Fibroblast of lung (primary cell): Measurements from ENCODE around the gene TGFBR2. TPM values are rescaled to one million over a fixed set of nuclear protein-coding genes. Genes with fewer than 3 reads are reported as not detected.

ENCODE experiments used
- DNase-seq, 2 donors: peaks; one replicate each; pipeline versions ENCODE4 v3.0.0 to v3.0.0-alpha.2; 2010; ENCODE audit warnings: low read depth in 2 of 2
- H2AFZ ChIP-seq: 2 replicates; pipeline ENCODE4 v1.5.1; 2012; ENCODE audit warnings: low read length, control low read depth, inconsistent platforms
- H3K27ac ChIP-seq: 2 replicates; pipeline ENCODE4 v1.5.1; 2011; ENCODE audit warnings: low read length, control low read depth; ENCODE audit not compliant: insufficient read depth
- H3K27me3 ChIP-seq: 2 replicates; pipeline ENCODE4 v1.5.1; 2011; ENCODE audit warnings: mild to moderate bottlenecking, low read length; ENCODE audit not compliant: control insufficient read depth, insufficient read depth
- H3K36me3 ChIP-seq: 2 replicates; pipeline ENCODE4 v1.5.1; 2011; ENCODE audit warnings: low read length; ENCODE audit not compliant: control insufficient read depth, insufficient read depth
- H3K4me1 ChIP-seq: 2 replicates; pipeline ENCODE4 v1.5.1; 2011; ENCODE audit warnings: low read length; ENCODE audit not compliant: control insufficient read depth, insufficient read depth; ENCODE audit errors: extremely low read depth
- H3K4me2 ChIP-seq: 2 replicates; pipeline ENCODE4 v1.5.1; 2011; ENCODE audit warnings: low read length, control low read depth; ENCODE audit not compliant: insufficient read depth; ENCODE audit errors: extremely low read depth
- H3K4me3 ChIP-seq, 4 experiments: fragments of 200-600 bp in 1 of 4; sonication (generic) in 1 of 4; replicated peaks in 1 of 4; 2 replicates each; pipeline ENCODE4 v1.5.1; 2011 to 2016; ENCODE audit warnings: low read length in 4 of 4, low read depth in 3 of 4, mild to moderate bottlenecking in 3 of 4, control low read depth in 2 of 4, inconsistent platforms in 1 of 4, mixed read lengths in 1 of 4; ENCODE audit not compliant: insufficient read depth in 1 of 4; ENCODE audit errors: control extremely low read depth in 1 of 4
- H3K79me2 ChIP-seq: 2 replicates; pipeline ENCODE4 v1.5.1; 2012; ENCODE audit warnings: mild to moderate bottlenecking, low read length, inconsistent platforms; ENCODE audit not compliant: control insufficient read depth, insufficient read depth
- H3K9ac ChIP-seq: 2 replicates; pipeline ENCODE4 v1.5.1; 2011; ENCODE audit warnings: mild to moderate bottlenecking, low read length, control low read depth; ENCODE audit not compliant: insufficient read depth
- H3K9me3 ChIP-seq: 2 replicates; pipeline ENCODE4 v1.5.1; 2012; ENCODE audit warnings: low read depth, low read length; ENCODE audit not compliant: control insufficient read depth, insufficient read depth
- H4K20me1 ChIP-seq: 2 replicates; pipeline ENCODE4 v1.5.1; 2011; ENCODE audit warnings: low read length; ENCODE audit not compliant: control insufficient read depth, insufficient read depth; ENCODE audit errors: extremely low read depth
- EZH2 ChIP-seq: IDR thresholded peaks from 2 replicates; pipeline ENCODE4 v1.5.1; 2012; ENCODE audit warnings: low read length, control low read depth, mild to moderate bottlenecking; ENCODE audit errors: missing control alignments
- polyA plus RNA-seq, 2 donors: library from polyadenylated mRNA; depleted of rRNA in 1 of 2; stranded (reverse) in 1 of 2; unstranded in 1 of 2; fragments of >200 nt; gene quantifications; 2 replicates each; pipeline ENCODE4 v1.2.1, GENCODE V29; 2011 to 2012; ENCODE audit warnings: missing spikeins in 1 of 2
- total RNA-seq: library from RNA; depleted of rRNA; stranded (reverse); fragments of >200 nt; gene quantifications from 2 replicates; pipeline ENCODE4 v1.2.1, GENCODE V29; 2014
- TF ChIP-seq, protein P1 (sequence below), 2 donors: IDR thresholded peaks in 1 of 2; conservative IDR thresholded peaks in 1 of 2; 1 replicate in 1 of 2; 2 replicates in 1 of 2; pipeline ENCODE4 v1.5.1; 2011 to 2012; ENCODE audit warnings: low read length in 2 of 2, control low read depth in 1 of 2, inconsistent platforms in 1 of 2, low read depth in 1 of 2, mild to moderate bottlenecking in 1 of 2

TGFBR2 gene
- total and polyA plus RNA-seq, 2 donors (not counting 1 experiment from before 2014, with no cell fraction given): 93.0 to 126 TPM

DNA sequence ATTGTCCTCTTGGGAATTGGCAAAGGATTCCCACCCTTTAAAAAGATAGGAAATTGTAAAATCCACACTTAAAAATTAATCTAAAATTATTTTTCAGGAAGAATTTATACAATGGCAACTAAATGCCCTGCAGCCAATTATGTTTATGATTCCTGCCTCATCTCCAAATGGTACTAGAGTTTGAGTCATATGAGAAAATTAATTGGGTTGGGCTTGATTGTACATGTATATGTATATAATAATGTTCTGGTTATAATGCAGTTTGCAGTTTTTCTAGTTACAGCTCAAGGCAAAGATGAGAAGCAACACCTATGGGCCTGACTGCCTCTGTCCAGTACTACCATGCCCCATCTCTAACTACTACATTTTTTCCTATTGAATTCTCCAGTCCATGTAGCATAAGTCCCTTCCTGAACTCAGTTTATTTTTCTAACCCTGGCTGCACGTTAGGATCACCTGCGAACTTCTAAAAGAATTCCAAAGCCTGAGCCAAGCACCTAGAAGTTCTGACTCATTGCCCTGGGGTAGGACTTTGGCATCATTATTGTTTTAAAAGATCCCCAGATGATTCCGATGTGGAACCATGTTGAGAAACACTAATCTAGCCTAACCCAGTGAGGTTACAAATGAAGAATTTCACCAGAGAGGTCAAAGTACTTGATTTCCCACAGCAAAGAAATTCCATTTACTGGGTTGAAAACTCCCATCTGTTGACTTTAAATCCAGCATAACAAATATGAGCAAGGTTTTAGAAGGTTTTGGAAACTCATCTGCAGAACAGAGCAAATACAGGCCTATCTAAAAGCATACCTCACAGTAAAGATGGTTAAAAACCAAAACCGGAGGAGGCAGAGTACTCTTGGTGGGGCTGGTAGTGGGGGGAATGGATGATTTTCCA, 19.4 kb downstream of the TGFBR2 start:
- H3K27ac ChIP-seq: peak overlapping the region; percentile 56

DNA sequence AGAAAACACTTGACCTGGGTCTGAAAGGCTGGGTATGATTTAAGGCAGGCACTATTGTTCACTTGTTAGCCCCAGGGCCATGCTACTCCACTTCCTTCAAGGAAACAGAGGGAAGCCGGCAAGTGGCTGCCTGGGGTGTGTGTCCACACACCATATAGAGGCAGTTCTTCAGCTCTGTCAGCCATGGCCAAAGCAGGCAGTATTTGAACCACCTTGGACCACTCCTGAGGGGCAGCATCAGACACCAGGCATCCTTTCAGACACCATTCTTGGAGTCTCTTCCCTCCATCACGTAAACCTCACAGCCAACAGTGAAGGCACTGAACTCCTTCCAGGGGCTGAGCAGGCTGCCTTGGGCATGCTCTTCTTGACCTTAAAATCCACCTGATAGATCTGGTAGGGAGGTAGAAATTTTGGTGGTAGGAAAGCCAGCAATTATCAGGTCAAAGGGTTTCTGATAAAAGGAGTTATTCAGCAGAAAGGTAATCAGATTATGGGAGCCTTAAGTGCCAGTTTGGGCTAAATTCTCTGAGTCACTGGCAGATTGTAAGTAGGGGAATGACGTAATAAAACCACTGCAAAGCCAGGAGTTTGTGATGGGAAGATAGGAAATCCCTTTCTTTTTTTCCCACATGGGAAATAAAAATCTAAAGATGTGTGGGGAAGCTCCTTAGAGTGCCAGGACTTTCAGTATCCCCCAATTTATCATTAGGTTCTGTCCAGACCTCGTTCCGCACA, 20.2 kb downstream of the TGFBR2 start:
- H3K36me3 ChIP-seq: no peaks in the 10 kb centered on the region
- H3K9me3 ChIP-seq: no peaks in the 10 kb centered on the region
- no peak overlapping the region for H2AFZ ChIP-seq
- no peak overlapping the region for H3K9ac ChIP-seq
- no peaks in the 10 kb centered on the region for H4K20me1 ChIP-seq
- H3K4me2 ChIP-seq: no peak overlapping the region
- peaks cover 54% of the 10 kb centered on the region for H3K79me2 ChIP-seq
- DNase-seq: peak; percentile 61 to 87
- TF ChIP-seq, protein P1, sequence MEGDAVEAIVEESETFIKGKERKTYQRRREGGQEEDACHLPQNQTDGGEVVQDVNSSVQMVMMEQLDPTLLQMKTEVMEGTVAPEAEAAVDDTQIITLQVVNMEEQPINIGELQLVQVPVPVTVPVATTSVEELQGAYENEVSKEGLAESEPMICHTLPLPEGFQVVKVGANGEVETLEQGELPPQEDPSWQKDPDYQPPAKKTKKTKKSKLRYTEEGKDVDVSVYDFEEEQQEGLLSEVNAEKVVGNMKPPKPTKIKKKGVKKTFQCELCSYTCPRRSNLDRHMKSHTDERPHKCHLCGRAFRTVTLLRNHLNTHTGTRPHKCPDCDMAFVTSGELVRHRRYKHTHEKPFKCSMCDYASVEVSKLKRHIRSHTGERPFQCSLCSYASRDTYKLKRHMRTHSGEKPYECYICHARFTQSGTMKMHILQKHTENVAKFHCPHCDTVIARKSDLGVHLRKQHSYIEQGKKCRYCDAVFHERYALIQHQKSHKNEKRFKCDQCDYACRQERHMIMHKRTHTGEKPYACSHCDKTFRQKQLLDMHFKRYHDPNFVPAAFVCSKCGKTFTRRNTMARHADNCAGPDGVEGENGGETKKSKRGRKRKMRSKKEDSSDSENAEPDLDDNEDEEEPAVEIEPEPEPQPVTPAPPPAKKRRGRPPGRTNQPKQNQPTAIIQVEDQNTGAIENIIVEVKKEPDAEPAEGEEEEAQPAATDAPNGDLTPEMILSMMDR (conservative IDR thresholded peaks at IDR 0.05 in 1 of 2, IDR thresholded peaks at IDR 0.05 in 1 of 2; ENCODE audit: low read depth in 1 of 2, low read length in 2 of 2): no peak
- TF ChIP-seq EZH2: no peak
- H3K27me3 ChIP-seq: no peaks in the 10 kb centered on the region
- no peak overlapping the region for H3K4me3 ChIP-seq
- H3K4me1 ChIP-seq: peaks cover 9% of the 10 kb centered on the region
- H3K27ac ChIP-seq: peak overlapping the region; percentile 56

More for the DNA sequence above, 19.4 kb downstream of the TGFBR2 start:
- Histone ChIP-seq H3K4me3 (no peak overlapping the region), H3K9ac (no peak overlapping the region), H3K79me2 (peaks cover 51% of the 10 kb centered on the region), H4K20me1 (no peaks in the 10 kb centered on the region), H3K36me3 (no peaks in the 10 kb centered on the region), H3K4me2 (no peak overlapping the region), H2AFZ (no peak overlapping the region), H3K4me1 (peaks cover 9% of the 10 kb centered on the region), H3K9me3 (no peaks in the 10 kb centered on the region), H3K27me3 (no peaks in the 10 kb centered on the region)
- TF ChIP-seq, protein P1 (conservative IDR thresholded peaks at IDR 0.05 in 1 of 2, IDR thresholded peaks at IDR 0.05 in 1 of 2; ENCODE audit: low read depth in 1 of 2, low read length in 2 of 2): no peak
- TF ChIP-seq EZH2: no peak
- peak; percentile 82 to 92 for DNase-seq

DNA sequence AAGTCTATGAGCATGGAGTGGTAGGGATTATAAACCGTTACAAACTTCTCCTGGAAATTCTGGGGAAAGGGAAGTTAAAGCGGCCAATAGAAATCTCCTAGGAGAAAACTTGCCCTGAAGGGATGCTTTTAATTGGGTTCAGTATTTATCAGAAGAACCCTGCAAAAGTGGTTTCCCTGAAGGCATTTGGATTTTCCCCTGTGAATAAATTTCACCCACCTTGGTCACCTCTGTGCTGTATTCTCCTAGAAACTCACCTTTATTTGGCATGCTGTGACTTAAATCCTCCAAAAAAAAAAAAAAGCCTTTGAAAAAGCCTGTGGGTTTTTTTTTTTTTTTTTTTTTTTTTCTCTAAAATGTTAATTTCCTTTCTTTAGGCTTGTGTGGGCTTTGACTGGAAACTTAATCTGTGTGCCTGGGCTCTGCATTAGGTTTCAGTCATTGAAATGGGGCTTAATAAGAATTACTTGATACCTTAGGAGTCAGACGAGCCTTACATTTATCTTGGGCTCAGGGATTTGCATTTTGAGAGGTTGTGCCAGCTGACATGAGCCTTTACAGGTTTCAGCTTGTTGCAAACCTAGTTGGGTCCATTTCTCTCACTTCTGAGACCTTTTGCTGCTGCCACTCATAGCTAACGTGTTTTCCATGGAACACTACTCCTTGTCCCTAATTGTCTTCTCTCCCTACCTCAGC, 22.0 kb downstream of the TGFBR2 start:
- no peaks in the 10 kb centered on the region for H3K9me3 ChIP-seq
- peaks cover 60% of the 10 kb centered on the region for H3K79me2 ChIP-seq
- H3K27me3 ChIP-seq: no peaks in the 10 kb centered on the region
- no peak overlapping the region for H2AFZ ChIP-seq
- no peak overlapping the region for H3K4me3 ChIP-seq
- H4K20me1 ChIP-seq: no peaks in the 10 kb centered on the region
- no peak overlapping the region for H3K4me2 ChIP-seq
- no peak overlapping the region for H3K9ac ChIP-seq
- no peaks in the 10 kb centered on the region for H3K36me3 ChIP-seq
- no peak for DNase-seq
- no peak for TF ChIP-seq EZH2
- TF ChIP-seq, protein P1 (conservative IDR thresholded peaks at IDR 0.05 in 1 of 2, IDR thresholded peaks at IDR 0.05 in 1 of 2; ENCODE audit: low read depth in 1 of 2, low read length in 2 of 2): no peak
- peaks cover 9% of the 10 kb centered on the region for H3K4me1 ChIP-seq
- no peak overlapping the region for H3K27ac ChIP-seq
